Muscle layer of duodenum (tissue), 2 donors: ENCODE data around the gene TBC1D14.

ENCODE experiments used
- H3K27ac ChIP-seq: one replicate; pipeline ENCODE4 v1.7.0; 2013; ENCODE audit warnings: mild to moderate bottlenecking, low read length
- H3K27me3 ChIP-seq: one replicate; pipeline ENCODE4 v1.7.0; 2013; ENCODE audit warnings: low read depth, mild to moderate bottlenecking, control low read depth, low read length
- H3K36me3 ChIP-seq, 2 donors: one replicate each; pipeline ENCODE4 v1.7.0; 2013; ENCODE audit warnings: low read length in 2 of 2, control low read depth in 1 of 2, mild to moderate bottlenecking in 1 of 2; ENCODE audit not compliant: insufficient read depth in 2 of 2, control insufficient read depth in 1 of 2
- H3K4me1 ChIP-seq, 2 donors: one replicate each; pipeline ENCODE4 v1.7.0; 2013; ENCODE audit warnings: low read length in 2 of 2, mild to moderate bottlenecking in 2 of 2, control low read depth in 1 of 2, moderate library complexity in 1 of 2; ENCODE audit not compliant: insufficient read depth in 2 of 2, control insufficient read depth in 1 of 2
- H3K4me3 ChIP-seq, 2 donors: one replicate each; pipeline ENCODE4 v1.7.0; 2013; ENCODE audit warnings: low read length in 2 of 2, low read depth in 1 of 2, mild to moderate bottlenecking in 1 of 2
- H3K9me3 ChIP-seq, 2 donors: one replicate each; pipeline ENCODE4 v1.7.0; 2013; ENCODE audit warnings: low read length in 2 of 2, control low read depth in 1 of 2, mild to moderate bottlenecking in 1 of 2; ENCODE audit not compliant: control insufficient read depth in 1 of 2
- donor health status: healthy.

Gene TBC1D14

GRCh38 chr4:7020856-7021255 is 111.2 kb downstream of the TBC1D14 start:
- H3K36me3 ChIP-seq = peaks cover 40 to 67% of the 10 kb centered on the region in 2 donors
- no peaks in the 10 kb centered on the region for H3K9me3 ChIP-seq
- no peaks in the 10 kb centered on the region for H3K4me1 ChIP-seq
- no peaks in the 10 kb centered on the region for H3K27me3 ChIP-seq
- no peak overlapping the region for H3K4me3 ChIP-seq
- H3K27ac ChIP-seq = no peak overlapping the region

DNA sequence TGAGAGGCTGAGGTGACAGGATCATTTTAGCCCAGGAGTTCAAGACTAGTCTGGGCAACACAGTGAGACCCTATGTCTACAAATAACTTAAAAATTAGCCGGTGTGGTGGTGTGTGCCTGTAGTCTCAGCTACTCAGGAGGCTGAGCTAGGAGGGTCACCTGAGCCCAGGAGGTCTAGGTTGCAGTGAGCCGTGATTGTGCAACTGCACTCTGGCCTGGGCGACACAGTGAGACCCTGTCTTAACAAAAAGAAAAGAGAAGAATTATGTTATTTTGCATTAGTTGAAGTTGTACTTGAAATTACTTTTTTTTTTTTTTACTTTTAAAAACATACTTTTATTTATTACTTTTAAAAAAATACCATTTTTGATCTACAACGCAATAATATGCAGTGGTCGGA is 111.7 kb downstream of the TBC1D14 start:
- H3K4me3 ChIP-seq = no peak overlapping the region
- peaks cover 40 to 67% of the 10 kb centered on the region in 2 donors for H3K36me3 ChIP-seq
- no peak overlapping the region for H3K27ac ChIP-seq
- no peaks in the 10 kb centered on the region for H3K4me1 ChIP-seq
- H3K9me3 ChIP-seq = no peaks in the 10 kb centered on the region
- no peaks in the 10 kb centered on the region for H3K27me3 ChIP-seq

DNA sequence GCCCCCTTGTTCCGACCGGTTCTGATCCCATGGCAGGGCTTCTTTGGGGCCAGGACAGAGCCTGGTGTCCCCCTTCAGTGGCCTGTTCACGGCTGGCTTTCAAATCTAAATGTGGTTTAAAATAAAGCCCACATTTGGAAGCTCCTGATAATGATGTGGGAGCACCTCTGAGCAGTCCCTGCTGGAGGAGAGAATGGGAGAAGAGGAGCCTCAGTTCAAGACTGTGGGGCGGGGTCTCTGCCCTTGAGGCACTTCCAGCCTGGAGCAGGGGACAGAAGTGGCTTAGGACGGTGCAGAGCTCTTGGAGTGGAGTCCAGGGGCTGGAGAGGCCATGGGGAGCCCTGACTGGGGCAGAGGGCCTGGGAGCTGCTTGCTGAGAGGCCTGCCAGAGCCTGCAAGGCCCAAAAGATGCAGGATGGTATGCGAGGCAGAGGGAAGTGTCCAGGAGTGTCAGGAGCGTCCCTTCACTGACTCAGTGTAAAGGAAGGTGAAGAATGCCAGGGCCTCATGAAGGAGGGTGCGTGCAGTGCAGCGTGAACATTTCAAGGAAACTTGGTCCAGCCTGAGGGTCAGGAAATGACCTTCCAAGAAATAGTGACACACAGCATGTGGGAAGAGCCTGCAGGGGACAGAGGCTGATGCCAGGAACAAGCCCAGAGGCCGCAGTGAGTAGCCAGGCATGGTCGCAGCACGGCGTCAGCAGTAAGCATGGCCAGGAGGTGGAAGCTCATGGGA is 112.5 kb downstream of the TBC1D14 start:
- Histone ChIP-seq H3K36me3 (peaks cover 38 to 61% of the 10 kb centered on the region in 2 donors), H3K4me3 (no peak overlapping the region), H3K4me1 (no peaks in the 10 kb centered on the region), H3K27ac (no peak overlapping the region), H3K9me3 (no peaks in the 10 kb centered on the region), H3K27me3 (no peaks in the 10 kb centered on the region)

DNA sequence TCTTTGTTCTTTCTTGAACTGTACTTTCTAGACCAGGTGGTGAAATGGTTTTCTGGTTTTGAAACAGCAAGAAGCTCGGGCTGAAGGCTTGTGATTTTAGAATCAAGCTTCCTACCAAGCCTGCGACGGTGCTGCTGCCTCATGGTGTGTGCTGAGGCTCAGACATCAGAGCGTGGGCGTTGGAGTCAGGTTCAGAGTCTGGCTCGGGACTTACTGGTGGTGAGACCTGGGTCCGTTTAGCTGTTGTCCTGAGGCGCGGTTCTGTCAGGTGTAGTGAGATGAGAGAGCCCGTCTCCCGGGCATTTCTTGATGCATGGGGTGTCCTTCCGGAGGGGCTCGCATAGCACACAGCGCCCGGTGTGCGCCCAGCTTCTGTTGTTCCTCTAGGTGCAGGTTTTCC is 113.9 kb downstream of the TBC1D14 start:
- Histone ChIP-seq H3K4me3 (no peak overlapping the region), H3K36me3 (peaks cover 33 to 61% of the 10 kb centered on the region in 2 donors), H3K4me1 (no peaks in the 10 kb centered on the region), H3K27ac (no peak overlapping the region), H3K9me3 (no peaks in the 10 kb centered on the region), H3K27me3 (no peaks in the 10 kb centered on the region)

- Histone ChIP-seq H3K9me3 (no peaks in the 10 kb centered on the region), H3K36me3 (peaks cover 33 to 59% of the 10 kb centered on the region in 2 donors), H3K27ac (no peak overlapping the region), H3K27me3 (no peaks in the 10 kb centered on the region), H3K4me3 (no peak overlapping the region), H3K4me1 (no peaks in the 10 kb centered on the region)
Observed at GRCh38 chr4:7023901-7024300, 114.3 kb downstream of the TBC1D14 start.

- H3K36me3 ChIP-seq = peaks cover 33 to 62% of the 10 kb centered on the region in 2 donors
- no peak overlapping the region for H3K27ac ChIP-seq
Observed at GRCh38 chr4:7024336-7024890, 114.8 kb downstream of the TBC1D14 start.

DNA sequence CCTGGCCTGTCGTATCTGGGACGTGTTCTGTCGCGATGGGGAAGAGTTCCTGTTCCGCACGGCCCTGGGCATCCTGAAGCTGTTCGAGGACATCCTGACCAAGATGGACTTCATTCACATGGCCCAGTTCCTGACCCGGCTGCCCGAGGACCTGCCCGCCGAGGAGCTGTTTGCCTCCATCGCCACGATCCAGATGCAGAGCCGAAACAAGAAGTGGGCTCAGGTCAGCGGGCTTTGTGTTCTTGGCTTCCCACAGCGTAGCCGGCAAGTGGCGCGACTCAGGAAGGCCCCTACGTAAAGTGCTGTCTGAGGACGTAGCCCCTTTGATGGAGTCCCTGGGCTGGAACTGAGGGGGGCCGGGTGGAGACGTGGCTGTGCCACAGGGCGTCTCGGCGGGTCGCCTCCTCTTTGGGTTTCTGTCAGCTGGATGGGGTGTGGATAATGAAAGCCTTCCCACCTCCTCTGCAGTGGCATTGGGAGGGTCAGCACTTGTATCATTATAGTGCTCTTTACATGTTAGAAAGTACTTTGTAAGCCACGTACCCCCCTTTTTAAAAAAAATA is 115.5 kb downstream of the TBC1D14 start:
- Histone ChIP-seq H3K27ac (no peak overlapping the region), H3K36me3 (peaks cover 36 to 68% of the 10 kb centered on the region in 2 donors), H3K9me3 (no peaks in the 10 kb centered on the region), H3K4me1 (no peaks in the 10 kb centered on the region), H3K27me3 (no peaks in the 10 kb centered on the region), H3K4me3 (no peak overlapping the region)

More at GRCh38 chr4:7024336-7024890, 114.8 kb downstream of the TBC1D14 start:
- Histone ChIP-seq H3K9me3 (no peaks in the 10 kb centered on the region), H3K27me3 (no peaks in the 10 kb centered on the region), H3K4me3 (no peak overlapping the region), H3K4me1 (no peaks in the 10 kb centered on the region)

DNA sequence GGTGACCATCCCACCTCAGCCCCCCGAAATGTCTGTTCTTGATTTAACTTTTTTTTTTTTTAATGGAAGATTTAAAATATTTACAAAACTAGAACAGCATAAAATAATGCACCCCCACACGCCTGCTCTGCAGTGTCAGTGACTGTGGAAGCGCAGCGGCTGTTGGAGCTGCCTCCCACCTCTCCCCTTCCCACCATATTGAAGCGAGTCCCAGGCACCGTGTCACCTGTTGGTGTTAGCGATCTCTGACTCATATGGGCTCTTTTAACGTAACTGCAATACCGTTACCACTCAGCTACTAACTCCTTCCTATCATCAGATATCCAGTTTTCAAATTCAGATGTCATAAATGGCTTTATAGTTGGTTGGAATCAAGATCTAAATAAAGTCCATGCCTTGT is 116.5 kb downstream of the TBC1D14 start:
- no peak overlapping the region for H3K27ac ChIP-seq
- H3K36me3 ChIP-seq = peaks cover 42 to 78% of the 10 kb centered on the region in 2 donors
- H3K27me3 ChIP-seq = no peaks in the 10 kb centered on the region
- no peaks in the 10 kb centered on the region for H3K9me3 ChIP-seq
- H3K4me1 ChIP-seq = no peaks in the 10 kb centered on the region
- H3K4me3 ChIP-seq = no peak overlapping the region

GRCh38 chr4:7027284-7027683 is 117.7 kb downstream of the TBC1D14 start:
- Histone ChIP-seq H3K27ac (no peak overlapping the region), H3K36me3 (peaks cover 51 to 82% of the 10 kb centered on the region in 2 donors), H3K4me1 (no peaks in the 10 kb centered on the region), H3K4me3 (no peak overlapping the region), H3K27me3 (no peaks in the 10 kb centered on the region), H3K9me3 (no peaks in the 10 kb centered on the region)

- peaks cover 54 to 82% of the 10 kb centered on the region in 2 donors for H3K36me3 ChIP-seq
Observed at GRCh38 chr4:7027913-7028312, 118.3 kb downstream of the TBC1D14 start.

GRCh38 chr4:7029212-7029611 is 119.6 kb downstream of the TBC1D14 start:
- H3K4me1 ChIP-seq = no peaks in the 10 kb centered on the region

More at GRCh38 chr4:7027913-7028312, 118.3 kb downstream of the TBC1D14 start:
- no peaks in the 10 kb centered on the region for H3K27me3 ChIP-seq
- no peak overlapping the region for H3K27ac ChIP-seq
- H3K9me3 ChIP-seq = no peaks in the 10 kb centered on the region
- no peaks in the 10 kb centered on the region for H3K4me1 ChIP-seq
- H3K4me3 ChIP-seq = no peak overlapping the region

More at GRCh38 chr4:7029212-7029611, 119.6 kb downstream of the TBC1D14 start:
- H3K9me3 ChIP-seq = no peaks in the 10 kb centered on the region
- peaks cover 48 to 73% of the 10 kb centered on the region in 2 donors for H3K36me3 ChIP-seq
- no peak overlapping the region for H3K27ac ChIP-seq
- no peak overlapping the region for H3K4me3 ChIP-seq
- H3K27me3 ChIP-seq = no peaks in the 10 kb centered on the region
